ENCODE results near the gene MLEC.

DNA sequence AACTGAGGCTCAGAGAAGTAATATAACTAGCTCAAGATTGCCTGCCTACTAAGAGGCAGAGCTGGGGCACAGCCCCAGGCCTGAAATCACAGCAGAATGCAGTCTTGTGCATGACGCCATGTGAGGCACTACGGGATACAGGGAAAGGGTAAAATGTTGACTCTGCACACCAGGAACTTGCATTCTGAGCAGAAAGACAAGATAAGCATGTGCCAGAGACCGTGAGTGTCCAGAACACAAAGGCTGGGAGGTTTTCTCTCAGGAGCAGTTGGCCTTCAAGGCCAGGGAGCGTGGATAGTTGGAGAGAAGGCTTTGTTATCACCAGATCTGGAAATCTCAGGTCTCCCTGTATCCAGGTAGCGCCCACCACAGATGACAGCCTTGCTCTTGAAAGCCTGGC, 23.2 kb upstream of the MLEC start:
- TF ChIP-seq, protein P1, sequence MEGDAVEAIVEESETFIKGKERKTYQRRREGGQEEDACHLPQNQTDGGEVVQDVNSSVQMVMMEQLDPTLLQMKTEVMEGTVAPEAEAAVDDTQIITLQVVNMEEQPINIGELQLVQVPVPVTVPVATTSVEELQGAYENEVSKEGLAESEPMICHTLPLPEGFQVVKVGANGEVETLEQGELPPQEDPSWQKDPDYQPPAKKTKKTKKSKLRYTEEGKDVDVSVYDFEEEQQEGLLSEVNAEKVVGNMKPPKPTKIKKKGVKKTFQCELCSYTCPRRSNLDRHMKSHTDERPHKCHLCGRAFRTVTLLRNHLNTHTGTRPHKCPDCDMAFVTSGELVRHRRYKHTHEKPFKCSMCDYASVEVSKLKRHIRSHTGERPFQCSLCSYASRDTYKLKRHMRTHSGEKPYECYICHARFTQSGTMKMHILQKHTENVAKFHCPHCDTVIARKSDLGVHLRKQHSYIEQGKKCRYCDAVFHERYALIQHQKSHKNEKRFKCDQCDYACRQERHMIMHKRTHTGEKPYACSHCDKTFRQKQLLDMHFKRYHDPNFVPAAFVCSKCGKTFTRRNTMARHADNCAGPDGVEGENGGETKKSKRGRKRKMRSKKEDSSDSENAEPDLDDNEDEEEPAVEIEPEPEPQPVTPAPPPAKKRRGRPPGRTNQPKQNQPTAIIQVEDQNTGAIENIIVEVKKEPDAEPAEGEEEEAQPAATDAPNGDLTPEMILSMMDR (IDR thresholded peaks at IDR 0.05; ENCODE audit: poor library complexity): no peak
- TF ChIP-seq EZH2 (IDR thresholded peaks at IDR 0.05; ENCODE audit: borderline replicate concordance): no peak
